Inflammatory macrophage (primary cell): ENCODE measurements around the gene LILRA5.
"Not testable (repeated sequence)": the region's sequence is repeated elsewhere in the genome, so short reads cannot be mapped to it uniquely, and the experiment has no call there.

Source experiments
- DNase-seq, 2 donors: peaks; one replicate each; pipeline ENCODE4 v3.0.0-alpha.2; 2020 to 2022

Gene LILRA5

DNA sequence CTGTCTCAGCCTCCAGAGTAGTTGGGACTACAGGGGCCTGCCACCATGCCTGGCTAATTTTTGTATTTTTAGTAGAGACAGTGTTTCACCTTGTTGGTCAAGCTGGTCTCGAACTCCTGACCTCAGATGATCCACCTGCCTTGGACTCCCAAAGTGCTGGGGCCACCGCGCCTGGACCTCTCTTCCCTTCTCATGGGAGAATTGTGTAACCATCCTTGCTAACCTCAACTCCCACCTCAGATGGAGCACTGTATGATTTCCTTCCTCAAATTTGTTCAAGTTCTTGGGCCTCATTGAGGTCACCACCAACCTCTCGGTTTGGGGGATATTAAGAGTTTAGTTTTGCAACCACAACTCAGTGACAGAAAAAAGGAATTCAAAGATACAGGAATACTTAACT lies 10.7 kb downstream of the LILRA5 start:
- peak; percentile 89 to 91 for DNase-seq

DNA sequence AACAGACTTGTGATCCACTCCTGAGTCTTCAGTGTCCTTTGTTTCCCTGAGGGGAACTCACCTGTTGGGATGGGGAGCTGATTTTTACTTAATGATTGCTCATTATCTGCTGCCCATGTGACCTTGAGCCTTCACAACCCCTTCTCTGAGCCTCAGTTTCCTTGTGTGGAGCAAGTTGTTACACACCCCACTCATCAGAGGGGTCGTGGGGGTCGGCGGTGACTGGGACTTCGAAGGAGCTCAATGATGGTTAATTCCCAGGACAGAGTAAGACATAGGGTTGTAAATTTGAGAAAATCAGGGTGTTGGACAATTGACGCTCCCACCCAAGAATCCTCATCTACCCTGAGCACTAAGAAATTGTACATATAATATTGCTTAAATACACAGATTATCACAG lies 13.5 kb downstream of the LILRA5 start:
- no peak for DNase-seq

DNA sequence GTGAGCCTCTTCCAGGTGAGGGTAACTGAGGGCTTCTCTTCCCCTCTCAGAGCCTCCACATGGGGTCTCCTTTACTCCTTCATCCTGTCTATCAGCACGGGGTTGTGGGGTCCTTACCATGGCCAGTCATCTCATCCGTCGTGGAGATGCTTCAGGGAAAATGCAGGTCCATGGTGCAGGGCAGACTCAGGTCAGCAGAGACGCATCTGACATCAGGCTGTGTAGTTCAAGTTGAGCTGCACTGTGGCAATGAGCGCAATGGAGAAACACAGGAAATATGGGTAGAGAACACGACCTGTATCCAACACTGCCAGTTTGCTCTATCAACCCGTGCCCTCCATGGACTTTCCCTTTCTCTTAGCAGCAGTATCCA lies 13.9 kb downstream of the LILRA5 start:
- no peak for DNase-seq

DNA sequence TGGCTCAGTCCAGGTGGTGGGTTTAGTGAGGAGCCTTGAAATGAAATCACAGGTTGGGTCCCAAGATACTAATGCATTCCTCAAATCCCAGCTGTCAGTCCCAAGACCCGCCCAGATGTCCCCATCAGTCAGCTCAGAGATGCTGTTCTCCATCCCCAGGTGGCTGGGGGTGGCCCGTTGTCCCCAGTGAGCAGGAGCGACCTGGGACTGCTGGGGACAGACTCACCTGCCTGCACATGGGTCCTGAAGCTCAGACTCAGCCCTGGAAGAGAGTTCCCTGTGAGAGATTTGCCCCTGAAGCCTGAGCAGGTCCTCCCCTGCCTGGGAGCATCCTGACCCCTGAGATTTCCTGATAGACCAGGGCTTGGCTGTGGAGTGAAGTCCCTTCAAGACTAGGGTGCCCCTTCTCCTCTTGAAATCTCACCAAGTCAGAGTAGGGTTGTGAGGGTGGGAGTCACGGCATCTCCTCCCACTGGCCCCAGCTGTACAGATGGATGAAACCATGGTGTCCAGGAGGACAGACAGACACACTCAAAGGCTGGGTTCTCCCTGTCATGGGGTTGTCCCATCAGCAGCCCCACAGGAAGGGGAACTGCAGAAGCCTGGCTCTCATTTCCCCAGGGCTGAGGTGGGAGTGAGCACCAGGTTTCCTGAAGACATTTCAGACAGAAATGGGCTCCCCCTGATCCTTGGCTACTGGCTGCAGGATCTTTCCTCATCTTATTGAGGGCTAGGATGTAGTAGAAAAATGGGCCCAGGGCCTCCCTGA lies 14.4 kb downstream of the LILRA5 start:
- DNase-seq = peak; percentile 42 to 72

GRCh38 chr19:54297759-54298305 lies 15.1 kb downstream of the LILRA5 start:
- peak; percentile 55 to 57 for DNase-seq

DNA sequence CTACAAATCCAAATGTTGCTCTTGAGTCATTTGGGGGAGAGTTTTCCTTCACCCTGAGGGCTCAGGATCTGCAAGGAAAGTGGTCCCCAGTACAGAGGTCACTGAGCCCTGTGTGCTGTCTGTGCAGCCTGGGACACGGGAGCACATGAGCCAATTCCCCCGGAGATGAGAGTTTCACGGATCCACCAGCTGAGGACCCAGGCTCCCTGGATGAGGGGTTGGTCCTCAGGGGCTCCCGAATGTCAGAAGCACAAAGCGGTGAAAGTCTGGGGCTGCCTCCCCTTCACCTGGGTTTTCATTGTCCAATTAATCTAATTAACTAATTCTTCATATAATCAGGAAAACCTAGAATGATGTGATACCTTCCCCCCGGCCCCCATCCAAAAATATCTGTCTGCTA lies 18.4 kb downstream of the LILRA5 start:
- DNase-seq = no peak

DNA sequence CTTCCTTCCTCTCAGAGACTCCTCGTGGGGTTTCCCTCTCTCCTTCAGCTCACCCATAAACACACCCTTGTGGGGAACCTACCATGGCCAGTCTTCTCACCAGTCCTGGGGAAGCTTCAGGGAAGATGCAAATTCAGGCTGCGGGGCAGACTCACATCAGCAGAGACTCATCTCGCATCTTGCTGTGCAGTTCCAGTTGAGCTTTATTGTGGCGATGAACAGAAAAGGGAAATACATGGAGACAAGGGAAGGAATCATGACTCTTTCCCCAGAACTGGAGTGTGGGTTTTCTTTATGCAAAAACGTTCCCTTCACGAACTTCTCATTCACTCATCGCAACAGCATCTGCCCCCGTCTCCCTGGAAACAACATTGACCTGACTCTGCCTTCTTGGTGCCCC lies 23.8 kb downstream of the LILRA5 start:
- DNase-seq = peak; percentile 53 to 61

- no peak for DNase-seq
Observed at GRCh38 chr19:54287456-54287855, 25.5 kb downstream of the LILRA5 start.

DNA sequence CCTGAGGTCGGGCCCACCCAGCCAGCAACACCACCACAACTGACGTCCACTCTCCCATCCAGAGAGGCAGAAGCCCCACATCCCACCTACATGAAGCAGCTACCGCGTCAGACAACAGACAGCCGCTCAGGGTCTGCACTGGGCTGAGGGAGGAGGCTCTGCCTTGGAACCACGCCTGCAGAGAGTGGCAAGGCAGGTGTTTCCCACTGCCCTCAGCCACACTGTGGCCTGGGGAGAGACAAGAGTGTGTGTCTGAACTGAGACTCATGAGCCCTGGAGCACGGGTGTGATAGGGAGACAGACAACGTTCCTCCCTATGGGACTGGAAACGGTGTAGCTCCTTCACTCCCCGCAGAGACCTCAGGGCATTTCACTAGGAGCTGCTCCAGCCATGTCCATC lies 26.7 kb downstream of the LILRA5 start:
- not testable (repeated sequence) for DNase-seq

- DNase-seq = not testable (repeated sequence)
Observed at GRCh38 chr19:54285427-54286056, 27.4 kb downstream of the LILRA5 start.

- peak; percentile 57 to 58 for DNase-seq
Observed at GRCh38 chr19:54282686-54283470, 30.1 kb downstream of the LILRA5 start.

DNA sequence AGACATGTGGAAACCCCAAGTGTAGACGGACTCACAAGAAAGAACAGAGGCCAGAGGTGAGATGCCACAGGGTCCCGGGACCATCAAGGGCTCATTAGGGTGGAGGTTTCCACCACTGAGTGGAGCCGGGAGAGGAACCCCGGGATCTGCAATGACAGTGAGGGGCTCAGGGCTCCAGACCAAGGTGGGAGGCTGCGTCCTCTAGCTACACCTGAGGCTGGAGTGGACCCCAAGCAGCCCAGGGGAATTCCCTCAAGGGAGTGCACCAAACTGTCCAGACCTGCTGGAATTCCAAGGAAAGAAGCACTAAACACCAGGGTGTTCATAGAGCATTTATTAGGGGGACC lies 31.3 kb downstream of the LILRA5 start:
- DNase-seq = not testable (repeated sequence)

DNA sequence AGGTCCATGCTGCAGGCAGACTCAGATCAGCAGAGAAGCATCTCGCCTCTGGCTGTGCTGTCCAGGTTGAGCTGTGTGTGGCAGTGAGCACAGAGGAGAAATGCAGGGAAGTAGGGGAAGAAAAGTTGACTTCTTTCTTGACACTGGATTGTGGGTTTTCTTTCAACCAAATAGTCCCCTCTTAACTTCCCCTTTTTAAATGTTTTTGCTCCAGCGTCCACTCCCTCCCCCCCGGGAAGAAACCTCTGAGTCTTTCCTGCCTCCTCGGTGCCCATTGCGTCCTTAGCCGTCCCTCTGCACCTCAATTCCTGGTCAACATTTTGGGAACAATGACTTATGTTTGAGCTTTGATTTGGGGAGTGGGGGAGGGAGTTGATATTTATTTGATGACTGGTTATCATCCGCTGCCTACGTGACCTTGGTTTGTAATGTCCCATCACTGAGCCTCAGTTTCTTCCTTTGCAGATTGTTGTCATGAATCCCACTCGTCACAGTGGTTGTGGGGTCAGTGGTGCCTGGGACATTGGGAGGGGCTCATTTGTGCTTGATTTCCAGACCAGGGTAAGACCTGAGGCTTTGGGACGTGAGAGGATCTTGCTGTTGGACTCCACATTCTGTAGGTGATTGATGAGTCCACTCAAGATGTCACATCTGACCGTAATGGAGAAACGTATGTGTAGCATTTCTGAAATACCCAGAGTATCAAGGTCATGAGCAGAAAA lies 31.8 kb downstream of the LILRA5 start, which contains the start of gene LILRB2:
LILRB2 (minus strand) TSS at position 104 of the 722 bp plus-strand sequence. CDS start 614 bp downstream, outside the sequence.
- DNase-seq = peak; percentile 59 to 65

- DNase-seq = peak; percentile 76 to 79
Observed at GRCh38 chr19:54280441-54280840, 32.5 kb downstream of the LILRA5 start.

DNA sequence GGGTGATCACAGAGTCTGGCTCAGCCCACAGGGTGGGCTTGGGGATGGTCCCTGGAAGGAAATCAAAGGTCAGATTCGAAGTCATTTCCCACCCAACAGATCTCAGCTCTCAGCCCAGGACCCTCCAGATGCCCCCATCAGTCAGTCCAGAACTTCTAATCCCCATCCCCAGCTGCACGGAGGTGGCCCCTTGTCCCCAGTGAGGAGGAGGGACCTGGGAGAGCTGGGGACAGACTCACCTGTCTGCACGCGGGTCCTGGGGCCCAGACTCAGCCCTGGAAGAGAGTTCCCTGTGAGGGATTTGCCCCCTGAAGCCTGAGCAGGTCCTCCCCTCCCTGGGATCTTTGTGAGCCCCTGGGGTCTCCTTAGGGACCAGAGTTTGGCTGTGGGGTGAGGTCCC lies 32.9 kb downstream of the LILRA5 start:
- not testable (repeated sequence) for DNase-seq

DNA sequence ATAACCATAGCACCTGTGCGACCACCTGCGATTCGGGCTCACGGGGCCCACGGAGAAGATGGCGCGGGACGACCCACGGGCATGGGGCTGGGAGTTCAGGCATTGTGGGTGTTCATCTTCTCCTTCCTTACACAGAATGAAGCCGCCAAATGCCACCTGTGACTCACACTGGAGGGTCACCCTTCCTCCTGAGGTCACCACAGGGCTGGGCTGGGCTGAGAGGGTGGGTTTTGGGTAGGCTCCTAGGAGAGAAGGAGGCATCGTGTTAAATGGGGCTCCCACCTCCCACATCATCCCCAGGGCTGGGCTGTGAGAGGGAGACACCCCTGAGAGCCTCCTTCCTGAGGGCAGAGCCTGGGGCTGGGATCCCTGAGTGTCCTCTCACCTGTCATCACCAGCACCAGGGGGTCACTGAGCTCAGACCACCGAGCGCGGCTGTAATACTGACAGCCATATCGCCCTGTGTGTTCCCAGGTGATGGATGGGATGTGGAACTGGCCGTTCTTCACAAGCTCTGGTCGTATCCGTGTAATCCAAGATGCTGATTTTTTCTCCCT lies 33.5 kb downstream of the LILRA5 start:
- peak in 1 of 2 donors; percentile 31 for DNase-seq

DNA sequence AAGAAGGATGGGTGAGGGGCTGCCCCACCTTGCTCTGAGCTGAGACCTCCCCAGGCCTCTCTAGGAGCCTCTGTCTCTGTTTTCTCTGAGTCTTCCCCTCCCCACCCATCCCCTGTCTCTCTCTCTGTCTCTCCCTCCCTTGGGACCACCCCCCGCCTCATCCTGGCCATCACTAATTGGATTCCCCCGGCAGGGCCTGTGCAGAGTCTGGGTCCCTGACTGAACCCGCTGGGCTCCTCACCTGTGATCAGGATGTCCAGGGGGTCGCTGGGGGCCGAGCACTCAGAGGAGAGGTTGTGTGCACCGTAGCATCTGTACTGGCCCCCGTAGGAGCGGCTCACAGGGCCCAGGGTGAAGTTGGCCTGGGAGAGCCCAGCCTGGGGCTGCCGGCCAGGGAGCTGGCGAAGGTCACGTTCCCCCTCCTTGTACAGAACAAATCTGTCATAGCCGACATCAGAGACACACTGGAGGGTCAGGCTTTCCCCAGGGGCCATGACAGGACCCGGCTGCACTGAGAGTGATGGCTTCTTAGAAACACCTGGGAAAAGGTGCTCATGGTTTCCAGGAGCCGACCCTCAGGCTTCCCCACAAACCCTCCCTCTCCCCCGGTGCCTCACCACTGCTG lies 34.3 kb downstream of the LILRA5 start:
- not testable (repeated sequence) for DNase-seq

DNA sequence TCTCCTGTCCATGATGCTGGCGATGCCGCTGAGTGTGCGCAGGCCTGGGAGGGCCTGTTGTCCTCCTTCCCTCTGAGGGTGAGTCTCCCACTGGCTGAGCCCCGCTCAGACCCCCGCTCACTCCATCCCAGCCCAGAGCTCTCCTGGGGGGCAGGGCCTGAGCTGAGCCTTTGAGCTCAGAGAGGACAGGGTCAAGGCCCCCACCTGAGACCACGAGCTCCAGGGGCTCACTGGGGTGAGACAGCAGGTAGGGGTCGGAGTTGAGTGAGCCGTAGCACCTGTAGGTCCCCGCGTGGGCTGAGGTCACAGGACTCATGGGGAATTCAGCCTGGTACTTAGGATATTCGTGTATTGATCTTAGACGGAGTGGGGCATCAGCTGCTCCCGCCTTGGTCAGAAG lies 34.9 kb downstream of the LILRA5 start:
- not testable (repeated sequence) for DNase-seq

GRCh38 chr19:54277111-54277615 lies 35.8 kb downstream of the LILRA5 start:
- DNase-seq = not testable (repeated sequence)

DNA sequence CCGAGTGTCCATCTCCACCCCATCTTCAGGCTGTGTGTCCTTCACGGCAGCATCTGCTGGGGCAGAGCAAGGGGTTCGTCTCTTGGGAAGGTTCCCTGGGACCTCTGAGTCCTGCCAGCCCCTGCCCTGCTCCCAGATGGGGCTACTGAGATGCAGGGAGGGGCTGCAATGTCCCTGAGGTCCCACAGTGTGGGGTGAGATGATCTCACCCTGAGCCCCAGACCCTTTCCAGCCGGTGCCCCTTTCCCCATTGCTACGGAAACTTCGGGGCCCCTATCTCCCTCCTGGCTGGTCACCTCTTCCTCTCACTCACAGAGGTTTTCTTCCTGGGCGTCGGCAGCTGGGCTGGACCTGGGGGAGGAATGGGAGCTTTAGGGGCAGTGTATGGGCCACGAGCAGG lies 37.0 kb downstream of the LILRA5 start:
- no peak for DNase-seq

- not testable (repeated sequence) for DNase-seq
Observed at GRCh38 chr19:54274516-54274915, 38.5 kb downstream of the LILRA5 start.
